Astrocyte (in vitro differentiated cells and primary cell): ENCODE measurements around the gene ZDHHC11. TPM values are rescaled to one million over a fixed set of nuclear protein-coding genes. Genes with fewer than 3 reads are reported as not detected.

Source experiments
- DNase-seq: peaks from one replicate; pipeline ENCODE4 v3.0.0-alpha.2; 2010; ENCODE audit warnings: low read depth
- FAIRE-seq: peaks from 2 replicates; lab custom pipeline; 2011; peaks lifted over from hg19 to GRCh38; lab: Jason Lieb, UNC
- H2AFZ ChIP-seq: 2 replicates; pipeline ENCODE4 v1.6.0; 2012; ENCODE audit warnings: low read depth, low read length, inconsistent platforms
- H3K27ac ChIP-seq: 2 replicates; pipeline ENCODE4 v1.5.1; 2011; ENCODE audit warnings: low read depth, low read length, inconsistent platforms
- H3K27me3 ChIP-seq: 2 replicates; pipeline ENCODE4 v1.6.0; 2011; ENCODE audit warnings: low read length, inconsistent platforms; ENCODE audit not compliant: insufficient read depth
- H3K36me3 ChIP-seq: 2 replicates; pipeline ENCODE4 v1.5.1; 2011; ENCODE audit warnings: low read length, inconsistent platforms; ENCODE audit not compliant: insufficient read depth
- H3K4me1 ChIP-seq: 2 replicates; pipeline ENCODE4 v1.5.1; 2011; ENCODE audit warnings: low read length, inconsistent platforms; ENCODE audit not compliant: insufficient read depth
- H3K4me2 ChIP-seq: 2 replicates; pipeline ENCODE4 v1.6.0; 2012; ENCODE audit warnings: low read length, inconsistent platforms
- H3K4me3 ChIP-seq: 2 replicates; pipeline ENCODE4 v1.5.1; 2011; ENCODE audit warnings: low read depth, mild to moderate bottlenecking, low read length, inconsistent platforms; ENCODE audit not compliant: insufficient read depth
- H3K79me2 ChIP-seq: 2 replicates; pipeline ENCODE4 v1.6.0; 2012; ENCODE audit warnings: mild to moderate bottlenecking, low read length, inconsistent platforms; ENCODE audit not compliant: insufficient read depth
- H3K9ac ChIP-seq: 2 replicates; pipeline ENCODE4 v1.6.0; 2012; ENCODE audit warnings: mild to moderate bottlenecking, low read length, inconsistent platforms
- H3K9me3 ChIP-seq: 2 replicates; pipeline ENCODE4 v1.5.1; 2012; ENCODE audit warnings: low read depth, mild to moderate bottlenecking, low read length, inconsistent platforms; ENCODE audit not compliant: insufficient read depth
- H4K20me1 ChIP-seq: 2 replicates; pipeline ENCODE4 v1.6.0; 2012; ENCODE audit warnings: low read length, inconsistent platforms; ENCODE audit not compliant: insufficient read depth
- H3K27ac Mint-ChIP-seq: one replicate; pipeline ENCODE4 v1.8.0; 2021; ENCODE audit warnings: mild to moderate bottlenecking, mixed read lengths; ENCODE audit not compliant: unreplicated experiment
- H3K27me3 Mint-ChIP-seq: one replicate; pipeline ENCODE4 v1.8.0; 2021; ENCODE audit warnings: low read depth, mixed read lengths; ENCODE audit not compliant: unreplicated experiment
- H3K36me3 Mint-ChIP-seq: one replicate; pipeline ENCODE4 v1.8.0; 2021; ENCODE audit warnings: low read depth, mixed read lengths; ENCODE audit not compliant: unreplicated experiment
- H3K4me1 Mint-ChIP-seq: one replicate; pipeline ENCODE4 v1.8.0; 2021; ENCODE audit warnings: low read depth, mixed read lengths; ENCODE audit not compliant: unreplicated experiment
- H3K4me3 Mint-ChIP-seq: one replicate; pipeline ENCODE4 v1.8.0; 2021; ENCODE audit warnings: mild to moderate bottlenecking, moderate library complexity, mixed read lengths; ENCODE audit not compliant: unreplicated experiment
- H3K9me3 Mint-ChIP-seq: one replicate; pipeline ENCODE4 v1.8.0; 2021; ENCODE audit warnings: mild to moderate bottlenecking, mixed read lengths; ENCODE audit not compliant: unreplicated experiment
- CTCF ChIP-seq: IDR thresholded peaks from 2 replicates; pipeline ENCODE4 v1.5.1; 2011; ENCODE audit warnings: low read depth, mild to moderate bottlenecking, inconsistent platforms, low read length, moderate library complexity; ENCODE audit not compliant: insufficient read depth
- EZH2 ChIP-seq: IDR thresholded peaks from 2 replicates; pipeline ENCODE4 v1.6.1; 2012; ENCODE audit warnings: mild to moderate bottlenecking, low read length, inconsistent platforms; ENCODE audit not compliant: insufficient read depth
- total RNA-seq: library from RNA; stranded (reverse); gene quantifications from 2 replicates; pipeline ENCODE4 v1.2.1, GENCODE V29; 2021

Gene ZDHHC11
- total RNA-seq, 1 donor from 2014 or later: 15.9 TPM

GRCh38 chr5:872301-872700 lies 21.5 kb upstream of the ZDHHC11 start:
- no peaks in the 10 kb centered on the region for H3K27me3 ChIP-seq
- H3K79me2 ChIP-seq: peaks cover 12% of the 10 kb centered on the region
- H2AFZ ChIP-seq: no peak overlapping the region
- no peak for DNase-seq
- no peaks in the 10 kb centered on the region for H3K4me1 ChIP-seq
- H3K27ac ChIP-seq: no peak overlapping the region
- no peak overlapping the region for H3K4me2 ChIP-seq
- FAIRE-seq: no peak
- H3K9me3 ChIP-seq: no peaks in the 10 kb centered on the region
- H3K36me3 Mint-ChIP-seq: peaks cover 21% of the 10 kb centered on the region
- no peak overlapping the region for H3K4me3 Mint-ChIP-seq
- no peak overlapping the region for H3K27ac Mint-ChIP-seq
- H3K9ac ChIP-seq: no peak overlapping the region
- no peaks in the 10 kb centered on the region for H3K4me1 Mint-ChIP-seq
- H4K20me1 ChIP-seq: peaks cover 57% of the 10 kb centered on the region
- no peak for TF ChIP-seq EZH2
- TF ChIP-seq CTCF: no peak
- H3K27me3 Mint-ChIP-seq: no peaks in the 10 kb centered on the region
- no peak overlapping the region for H3K4me3 ChIP-seq
- H3K9me3 Mint-ChIP-seq: no peaks in the 10 kb centered on the region
- peaks cover 59% of the 10 kb centered on the region for H3K36me3 ChIP-seq

- FAIRE-seq: no peak
Observed at GRCh38 chr5:871596-872298, 21.0 kb upstream of the ZDHHC11 start.

More at GRCh38 chr5:871596-872298, 21.0 kb upstream of the ZDHHC11 start:
- no peak for TF ChIP-seq EZH2
- TF ChIP-seq CTCF: no peak
- H4K20me1 ChIP-seq: peaks cover 55% of the 10 kb centered on the region
- Mint-ChIP-seq H3K9me3 (no peaks in the 10 kb centered on the region), H3K4me3 (no peak overlapping the region), H3K27ac (no peak overlapping the region), H3K4me1 (no peaks in the 10 kb centered on the region), H3K27me3 (no peaks in the 10 kb centered on the region), H3K36me3 (peaks cover 20% of the 10 kb centered on the region)
- no peaks in the 10 kb centered on the region for H3K27me3 ChIP-seq
- peaks cover 60% of the 10 kb centered on the region for H3K36me3 ChIP-seq
- H3K79me2 ChIP-seq: peaks cover 8% of the 10 kb centered on the region
- no peak overlapping the region for H3K27ac ChIP-seq
- H3K9me3 ChIP-seq: no peaks in the 10 kb centered on the region
- no peak for DNase-seq
- H3K4me2 ChIP-seq: no peak overlapping the region
- no peaks in the 10 kb centered on the region for H3K4me1 ChIP-seq
- H2AFZ ChIP-seq: no peak overlapping the region
- no peak overlapping the region for H3K9ac ChIP-seq
- H3K4me3 ChIP-seq: no peak overlapping the region
